HG03095 (cell line): ENCODE measurements around the gene KXD1.
"Not testable (repeated sequence)": the region's sequence is repeated elsewhere in the genome, so short reads cannot be mapped to it uniquely, and the experiment has no call there.

Experiments used
- ATAC-seq: cut with Tn5 transposase; IDR thresholded peaks from one replicate; pipeline ENCODE4 v1.9.1; 2021; ENCODE audit warnings: moderate library complexity; ENCODE audit not compliant: unreplicated experiment

KXD1 gene, protein sequence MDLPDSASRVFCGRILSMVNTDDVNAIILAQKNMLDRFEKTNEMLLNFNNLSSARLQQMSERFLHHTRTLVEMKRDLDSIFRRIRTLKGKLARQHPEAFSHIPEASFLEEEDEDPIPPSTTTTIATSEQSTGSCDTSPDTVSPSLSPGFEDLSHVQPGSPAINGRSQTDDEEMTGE

DNA sequence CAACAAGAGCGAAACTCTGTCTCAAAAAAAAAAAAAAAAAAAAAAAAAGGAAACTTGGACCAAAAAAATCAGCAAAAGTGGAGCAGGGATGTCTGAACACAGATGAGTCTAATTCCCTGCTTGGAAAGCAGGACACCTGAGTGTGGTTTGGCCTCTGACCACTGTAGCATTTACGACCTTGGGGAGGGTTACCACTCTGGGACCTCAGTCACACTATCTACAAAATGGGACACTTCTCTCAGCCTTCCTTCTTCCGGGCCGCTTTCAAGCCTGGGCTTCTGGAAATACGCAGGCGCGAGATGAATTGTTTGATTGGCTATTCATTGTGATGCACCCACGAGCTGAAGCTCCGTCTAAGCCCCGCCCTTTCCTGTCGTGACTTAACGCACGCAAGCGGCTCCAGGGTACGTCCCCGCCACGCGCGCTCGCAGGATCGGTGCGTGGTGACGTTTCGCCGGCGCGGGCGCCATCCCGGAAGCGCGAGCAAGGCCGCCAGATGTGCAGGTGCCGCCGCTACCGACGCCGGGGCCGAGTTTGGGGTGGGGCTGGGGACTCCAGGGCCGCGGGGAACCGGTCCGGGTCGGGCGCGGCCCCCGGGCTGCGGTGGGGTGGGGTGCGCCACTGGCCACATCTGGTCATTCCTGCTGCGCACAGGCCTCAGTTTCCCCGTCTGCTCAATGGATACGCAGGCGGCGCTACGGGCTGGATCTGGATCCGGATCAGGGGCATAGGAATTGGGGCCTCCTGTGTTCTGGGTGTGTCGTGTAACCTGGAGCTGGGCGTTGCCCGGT, at the start of gene KXD1:
Gene KXD1, plus strand, starts transcription at position 460 of the 791 bp plus-strand sequence. CDS start 4,187 bp downstream, outside the sequence.
- peak; percentile 79 for ATAC-seq

DNA sequence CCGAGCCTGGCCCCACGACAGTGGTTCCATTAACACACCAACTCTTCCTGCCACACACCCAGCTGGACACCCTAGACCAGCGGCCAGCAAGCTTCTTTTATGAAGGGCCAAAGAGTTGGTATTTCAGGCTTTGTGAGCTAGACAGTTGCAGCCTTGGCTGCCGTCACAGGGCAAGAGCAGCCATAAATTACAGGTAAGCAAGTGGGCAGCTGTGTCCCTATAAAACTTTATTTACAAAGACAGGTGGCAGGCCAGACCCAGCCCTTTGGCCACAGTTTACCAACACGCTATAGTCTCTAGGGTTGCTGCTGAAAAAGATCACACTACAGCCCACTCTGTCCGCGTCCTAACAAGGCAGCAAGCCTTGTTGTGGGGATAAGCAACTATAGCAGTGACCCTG, 49.1 kb upstream of the KXD1 start:
- ATAC-seq = no peak

DNA sequence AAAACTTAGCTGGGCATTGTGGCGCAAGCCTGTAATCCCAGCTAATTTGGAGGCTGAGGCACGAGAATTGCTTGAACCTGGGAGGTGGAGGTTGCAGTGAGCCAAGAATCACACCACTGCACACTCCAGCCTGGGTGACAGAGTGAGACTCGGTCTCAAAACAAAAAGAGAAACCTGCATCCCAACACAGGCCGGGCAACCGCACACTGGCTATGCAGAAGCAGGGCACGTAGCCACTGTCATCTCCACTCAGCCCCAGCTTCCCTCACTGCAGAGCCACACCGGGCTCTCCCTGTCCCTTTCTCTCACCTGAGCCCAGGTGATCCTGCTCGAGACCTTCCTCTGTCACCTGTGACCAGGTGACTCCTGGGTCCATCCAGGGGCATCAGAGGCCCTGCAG, 47.5 kb upstream of the KXD1 start:
- ATAC-seq = no peak

DNA sequence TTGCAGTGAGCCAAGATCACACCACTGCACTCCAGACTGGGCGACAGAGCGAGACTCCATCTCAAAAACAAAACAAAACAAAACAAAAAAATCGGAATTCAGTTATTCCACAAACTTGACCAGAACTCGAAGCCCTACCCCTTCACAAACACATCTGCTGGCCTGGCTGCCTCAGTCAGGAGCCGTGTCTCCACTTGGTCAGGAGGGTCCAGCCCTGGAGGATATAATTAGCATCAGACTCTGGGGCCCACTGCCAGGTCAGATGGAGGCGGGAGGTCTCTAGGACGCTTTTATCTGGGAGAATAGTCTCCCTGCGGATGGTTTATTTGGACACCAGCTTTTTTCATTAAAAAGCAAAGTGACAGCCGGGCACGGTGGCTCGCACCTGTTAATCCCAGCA, 43.8 kb upstream of the KXD1 start:
- no peak for ATAC-seq

DNA sequence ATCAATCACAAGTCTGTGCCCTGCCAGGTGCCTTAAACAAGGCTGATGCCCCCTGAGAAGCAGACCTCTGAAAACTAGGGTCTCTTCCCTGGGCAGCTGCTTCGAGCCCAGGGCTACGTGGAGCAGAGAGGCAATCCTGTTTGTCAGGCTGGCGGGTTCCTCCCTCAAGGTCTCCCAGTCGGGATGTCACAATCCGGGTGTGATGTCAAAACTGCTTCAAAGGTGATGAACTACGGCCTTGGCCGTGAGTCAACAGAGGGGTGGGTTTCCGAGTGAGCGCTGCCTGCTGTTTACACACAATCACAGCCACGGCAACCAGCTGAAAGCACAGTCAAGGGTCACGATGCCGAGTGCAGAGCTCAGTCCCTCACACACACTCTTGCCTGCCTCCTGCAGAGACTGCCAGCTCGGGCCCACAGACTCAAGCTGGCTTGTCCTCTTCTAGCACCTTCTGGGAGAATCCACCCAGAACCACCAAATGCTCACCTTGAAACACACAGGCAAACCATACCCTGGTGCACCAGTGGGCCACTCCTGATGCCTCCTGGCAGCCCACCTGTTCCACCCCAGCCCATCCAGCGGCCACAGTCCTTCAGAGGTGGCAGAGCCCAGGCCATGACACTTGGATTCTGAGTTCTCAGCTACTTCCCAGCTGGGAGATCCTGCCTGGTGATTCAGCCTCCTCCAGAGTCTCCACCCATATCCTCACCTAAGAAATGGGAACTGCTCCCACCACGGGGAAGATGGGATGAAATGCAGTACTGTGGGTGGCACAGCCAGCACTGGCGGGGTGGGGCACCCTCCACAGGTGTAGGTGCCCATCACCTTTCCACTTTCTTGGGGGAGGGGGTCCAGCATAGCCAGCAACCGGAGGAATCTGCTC, 42.6 kb upstream of the KXD1 start:
- ATAC-seq = no peak

DNA sequence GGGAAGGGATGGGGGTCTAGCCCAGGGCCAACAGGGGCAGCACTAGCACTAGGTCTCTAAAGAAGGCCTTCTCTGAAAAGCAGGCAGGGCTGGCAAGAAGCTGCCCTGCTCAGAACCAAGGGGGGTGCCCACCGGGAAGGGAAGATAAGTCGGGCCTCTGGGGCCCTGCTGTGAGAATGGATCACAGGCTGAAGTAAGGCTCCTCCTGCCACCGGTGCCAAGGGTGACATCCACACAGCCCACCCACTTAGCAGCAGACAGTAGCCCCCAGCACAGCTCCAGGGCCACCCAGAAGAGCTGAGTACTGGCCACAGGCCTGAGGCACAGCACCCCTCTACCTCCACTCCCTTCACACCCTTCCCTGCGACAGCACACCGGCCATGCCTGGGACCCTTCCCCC, 41.7 kb upstream of the KXD1 start:
- ATAC-seq = no peak

DNA sequence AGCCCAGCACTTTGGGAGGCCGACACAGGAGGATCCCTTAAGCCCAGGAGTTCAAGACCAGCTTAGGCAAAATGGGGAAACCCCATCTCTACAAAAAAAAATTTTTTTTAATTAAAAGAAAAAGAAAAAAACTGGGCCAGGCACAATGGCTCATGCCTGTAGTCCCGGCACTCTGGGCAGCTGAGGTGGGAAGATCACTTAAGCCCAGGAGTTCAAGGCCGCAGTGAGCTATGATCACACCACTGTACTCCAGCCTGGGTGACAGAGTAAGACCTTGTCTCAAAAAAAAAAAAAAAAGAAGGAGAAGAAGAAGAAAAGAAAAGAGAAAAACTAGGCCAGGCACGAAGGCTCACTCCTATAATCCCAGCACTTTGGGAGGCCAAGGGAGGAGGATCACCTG, 40.1 kb upstream of the KXD1 start:
- no peak for ATAC-seq

DNA sequence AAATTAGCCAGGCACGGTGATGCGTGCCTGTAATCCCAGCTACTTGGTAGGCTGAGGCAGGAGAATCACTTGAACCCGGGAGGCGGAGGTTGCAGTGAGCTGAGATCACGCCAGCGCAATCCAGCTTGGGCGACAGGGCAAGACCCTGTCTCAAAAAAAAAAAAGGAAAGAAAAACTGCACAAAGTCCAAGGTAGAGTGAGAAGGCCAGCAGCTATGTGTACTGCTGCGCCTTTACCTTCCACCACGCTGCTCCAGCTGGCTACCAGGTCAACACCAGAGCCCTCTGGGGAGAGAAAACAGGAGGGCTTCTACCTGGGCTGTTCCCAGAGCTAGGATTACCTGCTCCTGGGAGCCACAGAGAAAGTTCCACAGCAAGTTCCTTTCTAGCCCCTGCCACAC, 39.0 kb upstream of the KXD1 start:
- no peak for ATAC-seq

DNA sequence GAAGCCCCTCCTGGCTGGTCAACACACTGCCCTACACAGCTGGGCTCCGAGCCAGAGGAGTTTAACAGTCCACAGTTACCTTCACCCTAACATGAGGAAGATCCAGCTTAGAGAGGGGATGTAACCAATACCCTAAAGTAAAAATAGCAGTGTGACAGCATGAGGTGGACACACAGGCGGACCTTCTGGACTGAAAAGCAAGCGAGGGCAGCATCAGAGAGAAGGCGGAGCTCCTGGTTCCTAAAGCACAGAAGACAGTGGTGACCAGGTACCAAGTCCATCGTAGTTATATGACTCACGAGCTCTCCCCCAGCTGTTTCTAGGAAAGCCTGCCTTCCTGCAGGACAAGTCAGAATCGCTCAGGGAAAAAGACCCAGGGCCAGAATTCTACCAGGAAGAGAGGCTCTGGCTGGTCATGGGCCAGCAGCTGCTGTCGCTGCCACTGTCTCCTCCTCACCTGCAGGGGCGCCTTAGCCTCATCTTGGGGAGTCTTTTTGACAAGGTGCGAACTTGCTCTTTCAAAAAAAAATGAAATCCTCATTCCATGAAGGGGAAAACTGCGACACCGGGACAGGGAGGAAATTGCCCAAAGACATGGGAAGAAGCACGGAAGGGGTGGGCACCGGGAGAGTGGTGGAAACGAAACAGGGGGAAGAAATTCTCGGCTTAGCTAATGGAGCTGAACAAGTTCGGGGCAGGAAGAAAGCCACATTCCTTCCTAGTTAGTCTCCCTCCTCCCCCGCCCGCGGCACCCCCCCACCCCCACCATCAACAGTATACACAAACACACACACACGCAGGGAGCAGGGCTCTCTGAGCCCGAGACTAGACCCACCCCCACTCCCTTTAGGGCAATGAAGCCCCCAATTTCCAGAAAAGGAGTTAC, 37.5 kb upstream of the KXD1 start:
- ATAC-seq = no peak

DNA sequence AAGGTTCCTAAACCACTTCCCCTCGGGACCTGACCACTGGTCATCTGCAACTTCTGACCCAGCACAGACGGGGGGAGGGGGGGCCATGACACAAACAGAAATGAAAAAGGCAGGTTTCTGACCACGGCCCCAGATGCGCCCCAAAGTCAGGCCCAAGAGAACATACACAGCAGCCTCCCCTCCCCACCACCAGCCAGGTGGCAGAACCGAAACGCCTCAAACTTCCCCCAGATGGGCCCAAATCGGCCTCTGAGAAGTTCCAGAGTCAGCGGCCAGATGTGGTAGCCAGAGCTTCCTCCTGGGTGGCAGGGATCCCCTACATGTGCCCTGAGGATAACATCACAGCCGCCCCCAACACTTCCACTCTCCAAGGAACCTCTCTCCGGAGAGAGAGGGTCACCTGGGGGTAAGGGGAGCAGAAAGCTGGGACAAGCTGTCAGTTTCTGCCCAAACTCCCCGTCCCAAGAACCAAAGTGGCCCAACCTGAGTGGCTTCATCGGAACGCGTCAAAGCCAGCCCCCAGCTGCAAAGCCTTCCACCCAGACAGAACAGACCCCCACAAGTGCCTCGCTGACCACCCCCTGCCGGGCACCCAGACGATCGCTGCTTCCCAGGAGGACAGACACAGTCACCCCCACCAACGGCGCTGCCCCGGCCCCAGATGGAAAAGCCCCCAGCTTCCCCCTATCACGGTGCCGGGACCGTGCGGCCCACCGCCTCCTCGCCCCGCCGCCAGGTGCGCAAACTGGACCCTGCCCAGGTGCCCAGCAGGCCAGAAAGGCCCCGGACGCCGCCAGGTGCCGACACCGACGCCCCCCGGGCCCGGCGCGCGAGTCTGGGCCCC, 36.6 kb upstream of the KXD1 start:
- ATAC-seq = no peak

DNA sequence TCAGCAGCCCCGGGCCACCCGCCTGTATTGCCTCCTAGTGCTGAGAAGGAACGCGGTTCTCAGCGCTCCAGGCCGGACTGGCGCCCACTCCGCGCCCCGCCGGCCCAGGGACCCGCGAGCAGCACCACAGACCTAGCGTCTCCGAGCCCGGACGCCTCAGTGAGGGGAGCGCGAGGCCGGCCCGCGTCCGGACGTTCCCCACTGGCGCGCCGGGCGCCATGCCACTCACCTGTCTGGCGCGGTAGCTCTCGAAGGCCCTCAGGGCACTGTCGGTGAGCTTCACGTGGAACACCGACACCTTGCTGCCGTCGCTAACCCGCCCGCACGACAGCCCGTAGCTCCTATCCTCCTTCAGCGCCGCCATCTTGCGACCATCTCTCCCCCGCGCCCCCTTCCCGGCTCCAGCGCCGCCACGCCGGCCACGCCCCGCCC, 36.0 kb upstream of the KXD1 start, which contains the start of gene ELL:
Gene ELL, minus strand, starts transcription at position 379 of the 432 bp plus-strand sequence. Its CDS starts 15 bp downstream, at position 364.
- no peak for ATAC-seq

DNA sequence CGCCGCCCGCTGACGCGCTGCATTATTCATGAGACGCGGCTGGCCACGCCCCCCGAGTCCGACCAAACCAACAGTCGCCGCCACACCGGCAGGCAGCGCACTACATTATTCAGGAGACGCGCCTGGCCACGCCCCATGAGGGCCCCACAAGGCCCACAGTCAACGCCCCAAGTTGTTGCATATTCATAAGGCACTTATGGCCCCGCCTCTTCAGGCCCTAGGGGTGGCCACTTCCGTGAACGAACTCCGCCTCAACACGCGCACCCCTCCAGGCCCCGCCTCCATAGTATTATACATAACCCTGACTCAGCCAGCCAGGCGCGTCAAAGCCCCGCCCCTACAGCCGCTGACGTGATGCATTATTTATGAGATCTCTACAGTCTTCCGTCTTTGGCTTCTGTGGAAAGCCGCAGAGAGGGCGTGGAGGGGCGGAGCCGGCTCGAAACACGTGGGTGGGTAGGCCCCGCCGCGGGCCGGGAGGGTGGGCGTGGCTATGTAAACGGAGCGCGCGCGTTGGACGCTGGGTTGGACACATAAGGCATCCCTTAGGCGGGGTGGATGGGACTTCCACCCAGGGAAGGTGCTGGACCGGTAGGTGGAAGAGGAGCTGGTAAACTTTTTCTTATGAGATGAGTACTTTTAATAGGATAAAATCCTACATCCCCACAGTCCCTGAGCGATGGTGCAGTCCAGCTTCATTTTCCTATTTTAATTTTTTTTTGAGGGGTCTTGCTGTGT, 35.4 kb upstream of the KXD1 start:
- ATAC-seq = peak; percentile 76

DNA sequence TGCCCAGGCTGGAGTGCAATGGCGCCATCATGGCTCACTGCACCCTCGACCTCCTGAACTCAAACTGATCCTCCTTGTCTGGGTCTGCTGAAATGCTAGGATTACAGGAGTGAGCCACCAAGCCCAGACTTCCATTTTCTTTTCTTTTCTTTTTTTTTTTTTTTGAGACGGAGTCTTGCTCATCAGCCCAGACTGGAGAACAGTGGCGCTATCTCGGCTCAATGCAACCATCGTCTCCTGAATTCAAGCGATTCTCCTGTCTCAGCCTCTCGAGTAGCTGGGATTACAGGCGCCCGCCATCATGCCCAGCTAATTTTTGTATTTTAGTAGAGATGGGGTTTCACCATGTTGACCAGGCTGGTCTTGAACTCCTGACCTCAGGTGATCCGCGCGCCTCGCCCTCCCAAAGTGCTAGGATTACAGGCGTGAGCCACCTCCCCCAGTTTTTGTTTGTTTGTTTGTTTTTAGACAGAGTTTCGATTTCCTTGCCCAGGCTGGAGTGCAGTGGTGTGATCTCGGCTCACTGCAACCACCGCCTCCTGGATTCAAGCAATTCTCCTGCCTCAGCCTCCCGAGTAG, 34.7 kb upstream of the KXD1 start:
- not testable (repeated sequence) for ATAC-seq

DNA sequence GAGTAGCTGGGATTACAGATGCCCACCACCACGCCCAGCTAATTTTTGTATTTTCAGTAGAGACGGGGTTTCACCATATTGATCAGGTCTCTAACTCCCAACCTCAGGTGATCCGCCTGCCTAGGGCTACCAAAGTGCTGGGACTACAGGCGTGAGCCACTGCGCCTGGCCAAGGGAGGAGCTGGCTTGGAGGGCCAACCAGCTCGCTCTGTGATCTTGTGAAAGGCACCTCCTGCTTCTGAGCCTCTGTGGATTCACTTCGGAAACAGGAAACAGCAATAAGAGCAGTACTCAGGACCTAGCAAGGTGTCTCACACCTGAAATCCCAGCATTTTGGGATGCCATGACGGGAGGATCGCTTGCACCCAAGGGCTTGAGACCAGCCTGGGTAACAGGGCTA, 33.8 kb upstream of the KXD1 start:
- ATAC-seq = no peak

DNA sequence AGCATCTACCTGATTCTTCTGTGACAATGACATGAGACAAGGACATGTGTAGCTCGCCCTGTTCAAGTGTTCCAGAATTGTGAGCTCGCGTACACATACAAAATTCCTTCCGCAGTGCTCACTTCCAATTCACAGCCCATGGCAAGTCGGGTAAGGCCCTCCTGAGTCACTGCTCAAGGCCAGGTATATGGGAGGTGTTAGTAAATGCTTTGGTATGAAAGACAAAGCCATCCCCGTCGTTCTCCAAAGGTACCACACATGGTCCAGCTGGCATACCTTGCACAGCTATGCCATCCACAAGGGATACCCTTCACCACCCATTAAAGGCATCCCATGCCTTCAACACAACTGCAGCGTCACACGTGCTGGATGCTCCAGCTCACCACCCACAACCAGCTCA, 31.4 kb upstream of the KXD1 start:
- ATAC-seq = no peak

DNA sequence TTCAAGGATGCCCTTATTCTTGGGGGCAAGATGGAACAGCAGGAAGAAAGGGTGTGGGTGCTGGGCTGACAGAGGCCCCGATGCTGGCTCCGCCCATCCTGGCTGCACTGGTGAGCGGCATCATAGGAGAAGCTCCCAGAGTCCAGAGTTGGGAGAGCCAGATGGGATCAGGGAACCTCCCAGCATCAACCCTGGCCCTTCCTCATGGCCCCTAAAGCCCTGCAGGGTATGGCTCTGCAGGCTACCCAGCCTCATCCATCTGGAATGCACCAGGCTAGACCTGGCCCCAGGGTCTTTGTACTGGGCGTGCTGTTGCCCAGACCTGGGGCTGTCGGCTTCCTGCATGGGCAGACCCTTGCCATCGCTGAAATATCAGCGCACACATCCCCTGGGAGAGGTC, 27.9 kb upstream of the KXD1 start:
- ATAC-seq = no peak

DNA sequence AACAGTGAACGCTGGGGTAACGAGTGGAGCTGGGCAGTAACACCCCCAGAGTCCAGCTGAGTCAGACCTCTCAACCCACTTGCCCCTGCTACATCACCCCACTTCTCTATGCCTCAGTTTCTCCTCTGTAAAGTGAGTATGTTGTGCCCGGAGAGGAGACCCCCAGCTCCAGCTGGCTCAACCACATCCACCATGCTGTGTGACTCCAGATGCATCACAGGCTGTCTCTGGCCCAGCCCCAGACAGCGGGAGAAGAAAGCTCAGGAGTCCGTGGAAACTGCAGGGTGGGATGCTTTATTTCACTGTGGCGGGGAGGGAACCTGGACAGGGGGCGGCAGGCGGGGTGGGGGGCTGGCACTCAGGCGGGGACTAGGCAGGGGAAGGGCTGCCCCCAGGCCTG, 26.2 kb upstream of the KXD1 start:
- ATAC-seq = no peak

DNA sequence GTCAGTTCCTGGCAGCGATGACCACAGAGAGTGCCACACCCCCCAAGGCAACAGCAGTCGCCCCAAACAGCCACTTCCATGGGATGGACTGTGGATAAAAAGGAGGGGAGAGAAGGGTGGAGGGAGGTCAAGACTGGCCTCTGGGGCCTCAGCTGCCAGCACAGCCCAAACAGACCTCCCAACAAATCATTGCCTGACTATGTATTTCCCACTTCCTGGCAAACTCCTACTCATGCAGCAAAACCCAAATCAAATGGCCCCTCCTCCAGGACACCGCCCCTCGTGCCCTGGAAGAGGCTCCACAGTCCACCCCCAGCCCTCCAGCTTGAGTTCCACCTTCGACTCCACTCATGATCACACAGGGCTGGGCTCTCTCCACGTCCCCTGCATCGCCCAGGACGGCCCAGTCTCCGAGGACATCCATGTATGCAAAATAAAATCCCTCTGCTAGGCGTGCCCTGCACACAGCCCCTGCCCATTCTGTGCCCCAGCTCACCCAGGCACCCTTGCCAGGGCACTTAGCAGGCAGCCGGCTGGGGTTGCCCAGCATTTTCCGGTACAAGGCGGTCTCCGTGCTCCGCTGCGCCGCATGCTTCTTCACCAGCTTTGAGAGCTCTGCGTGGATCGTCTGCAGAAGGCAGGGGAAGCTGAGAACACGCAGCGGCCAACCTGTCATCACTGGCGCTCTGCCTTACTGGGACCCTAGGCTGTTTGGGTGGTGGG, 25.3 kb upstream of the KXD1 start:
- no peak for ATAC-seq
